HEK293 (cell line): ENCODE data around the gene FGL2.
"Not testable (repeated sequence)": the region's sequence is repeated elsewhere in the genome, so short reads cannot be mapped to it uniquely, and the experiment has no call there.

ENCODE experiments used
- KLF1 ChIP-seq: fragments of 450-650 bp; formaldehyde crosslinking; IDR thresholded peaks from 2 replicates; pipeline ENCODE4 v1.5.1; 2016; ENCODE audit warnings: missing biosample characterization, missing genetic modification characterization
- YY1 ChIP-seq: fragments of 450-650 bp; formaldehyde crosslinking; IDR thresholded peaks from 2 replicates; pipeline ENCODE4 v1.5.1; 2018; ENCODE audit warnings: missing biosample characterization, missing genetic modification characterization
- ZBTB21 ChIP-seq: fragments of 450-650 bp; formaldehyde crosslinking; IDR thresholded peaks from 2 replicates; pipeline ENCODE4 v1.5.1; 2017; ENCODE audit warnings: missing biosample characterization, missing genetic modification characterization
- ZEB2 ChIP-seq: fragments of 450-650 bp; formaldehyde crosslinking; IDR thresholded peaks from 2 replicates; pipeline ENCODE4 v1.5.1; 2016; ENCODE audit warnings: missing biosample characterization, missing genetic modification characterization
- ZNF37A ChIP-seq: fragments of 450-650 bp; IDR thresholded peaks from 2 replicates; pipeline ENCODE4 v1.5.1; 2018; ENCODE audit warnings: missing biosample characterization, missing genetic modification characterization
- ZNF701 ChIP-seq: fragments of 450-650 bp; formaldehyde crosslinking; IDR thresholded peaks from 2 replicates; pipeline ENCODE4 v1.5.1; 2016; ENCODE audit warnings: missing biosample characterization, missing genetic modification characterization
- ZNF707 ChIP-seq: fragments of 450-650 bp; formaldehyde crosslinking; IDR thresholded peaks from 2 replicates; pipeline ENCODE4 v1.5.1; 2016; ENCODE audit warnings: missing biosample characterization, missing genetic modification characterization
- ZSCAN30 ChIP-seq: fragments of 450-650 bp; IDR thresholded peaks from 2 replicates; pipeline ENCODE4 v1.5.1; 2018; ENCODE audit warnings: missing biosample characterization, mild to moderate bottlenecking, missing genetic modification characterization, moderate library complexity
- TF ChIP-seq, protein P1 (sequence below): fragments of 450-650 bp; formaldehyde crosslinking; IDR thresholded peaks from 2 replicates; pipeline ENCODE4 v1.5.1; 2016; ENCODE audit warnings: missing biosample characterization, missing genetic modification characterization
- TF ChIP-seq, protein P2 (sequence below): fragments of 450-650 bp; formaldehyde crosslinking; IDR thresholded peaks from 2 replicates; pipeline ENCODE4 v1.5.1; 2016; ENCODE audit warnings: missing biosample characterization, missing genetic modification characterization
- TF ChIP-seq, protein P3 (sequence below): fragments of 450-650 bp; formaldehyde crosslinking; IDR thresholded peaks from 2 replicates; pipeline ENCODE4 v1.5.1; 2016; ENCODE audit warnings: missing biosample characterization, missing genetic modification characterization, borderline replicate concordance
- TF ChIP-seq, protein P4 (sequence below): fragments of 450-650 bp; formaldehyde crosslinking; IDR thresholded peaks from 2 replicates; pipeline ENCODE4 v1.5.1; 2016; ENCODE audit warnings: missing biosample characterization, missing genetic modification characterization

DNA sequence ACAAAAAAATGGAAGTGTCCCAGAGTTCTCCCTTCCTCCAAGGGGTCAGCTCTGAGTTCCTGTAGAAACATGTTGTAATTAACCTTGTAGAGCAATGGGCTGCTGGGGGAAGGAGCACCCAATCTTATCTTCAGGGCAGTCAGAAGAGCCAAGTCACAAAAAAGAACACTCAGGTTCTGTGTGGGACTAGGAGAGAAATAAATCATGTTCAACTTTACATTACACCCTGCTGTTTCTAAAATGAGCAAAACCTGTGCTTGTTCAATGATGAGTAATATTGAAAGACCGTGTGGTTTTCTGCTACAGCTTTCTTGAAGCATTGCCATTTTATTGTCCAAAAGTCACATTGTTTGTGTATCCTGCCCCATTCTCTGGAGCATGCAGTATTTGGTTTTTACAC is 42.6 kb downstream of the FGL2 start:
- TF ChIP-seq, protein P1, sequence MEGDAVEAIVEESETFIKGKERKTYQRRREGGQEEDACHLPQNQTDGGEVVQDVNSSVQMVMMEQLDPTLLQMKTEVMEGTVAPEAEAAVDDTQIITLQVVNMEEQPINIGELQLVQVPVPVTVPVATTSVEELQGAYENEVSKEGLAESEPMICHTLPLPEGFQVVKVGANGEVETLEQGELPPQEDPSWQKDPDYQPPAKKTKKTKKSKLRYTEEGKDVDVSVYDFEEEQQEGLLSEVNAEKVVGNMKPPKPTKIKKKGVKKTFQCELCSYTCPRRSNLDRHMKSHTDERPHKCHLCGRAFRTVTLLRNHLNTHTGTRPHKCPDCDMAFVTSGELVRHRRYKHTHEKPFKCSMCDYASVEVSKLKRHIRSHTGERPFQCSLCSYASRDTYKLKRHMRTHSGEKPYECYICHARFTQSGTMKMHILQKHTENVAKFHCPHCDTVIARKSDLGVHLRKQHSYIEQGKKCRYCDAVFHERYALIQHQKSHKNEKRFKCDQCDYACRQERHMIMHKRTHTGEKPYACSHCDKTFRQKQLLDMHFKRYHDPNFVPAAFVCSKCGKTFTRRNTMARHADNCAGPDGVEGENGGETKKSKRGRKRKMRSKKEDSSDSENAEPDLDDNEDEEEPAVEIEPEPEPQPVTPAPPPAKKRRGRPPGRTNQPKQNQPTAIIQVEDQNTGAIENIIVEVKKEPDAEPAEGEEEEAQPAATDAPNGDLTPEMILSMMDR (tag by site-specific recombination), result not testable (repeated sequence)
- not testable (repeated sequence) for TF ChIP-seq ZEB2 (tag by site-specific recombination); ZNF37A (tag by site-specific recombination); KLF1 (tag by site-specific recombination); ZNF707 (tag by site-specific recombination); ZSCAN30; ZBTB21 (tag by site-specific recombination); ZNF701 (tag by site-specific recombination); YY1 (tag by site-specific recombination)
- TF ChIP-seq, protein P2, sequence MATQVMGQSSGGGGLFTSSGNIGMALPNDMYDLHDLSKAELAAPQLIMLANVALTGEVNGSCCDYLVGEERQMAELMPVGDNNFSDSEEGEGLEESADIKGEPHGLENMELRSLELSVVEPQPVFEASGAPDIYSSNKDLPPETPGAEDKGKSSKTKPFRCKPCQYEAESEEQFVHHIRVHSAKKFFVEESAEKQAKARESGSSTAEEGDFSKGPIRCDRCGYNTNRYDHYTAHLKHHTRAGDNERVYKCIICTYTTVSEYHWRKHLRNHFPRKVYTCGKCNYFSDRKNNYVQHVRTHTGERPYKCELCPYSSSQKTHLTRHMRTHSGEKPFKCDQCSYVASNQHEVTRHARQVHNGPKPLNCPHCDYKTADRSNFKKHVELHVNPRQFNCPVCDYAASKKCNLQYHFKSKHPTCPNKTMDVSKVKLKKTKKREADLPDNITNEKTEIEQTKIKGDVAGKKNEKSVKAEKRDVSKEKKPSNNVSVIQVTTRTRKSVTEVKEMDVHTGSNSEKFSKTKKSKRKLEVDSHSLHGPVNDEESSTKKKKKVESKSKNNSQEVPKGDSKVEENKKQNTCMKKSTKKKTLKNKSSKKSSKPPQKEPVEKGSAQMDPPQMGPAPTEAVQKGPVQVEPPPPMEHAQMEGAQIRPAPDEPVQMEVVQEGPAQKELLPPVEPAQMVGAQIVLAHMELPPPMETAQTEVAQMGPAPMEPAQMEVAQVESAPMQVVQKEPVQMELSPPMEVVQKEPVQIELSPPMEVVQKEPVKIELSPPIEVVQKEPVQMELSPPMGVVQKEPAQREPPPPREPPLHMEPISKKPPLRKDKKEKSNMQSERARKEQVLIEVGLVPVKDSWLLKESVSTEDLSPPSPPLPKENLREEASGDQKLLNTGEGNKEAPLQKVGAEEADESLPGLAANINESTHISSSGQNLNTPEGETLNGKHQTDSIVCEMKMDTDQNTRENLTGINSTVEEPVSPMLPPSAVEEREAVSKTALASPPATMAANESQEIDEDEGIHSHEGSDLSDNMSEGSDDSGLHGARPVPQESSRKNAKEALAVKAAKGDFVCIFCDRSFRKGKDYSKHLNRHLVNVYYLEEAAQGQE (tag by site-specific recombination), result not testable (repeated sequence)
- TF ChIP-seq, protein P3, sequence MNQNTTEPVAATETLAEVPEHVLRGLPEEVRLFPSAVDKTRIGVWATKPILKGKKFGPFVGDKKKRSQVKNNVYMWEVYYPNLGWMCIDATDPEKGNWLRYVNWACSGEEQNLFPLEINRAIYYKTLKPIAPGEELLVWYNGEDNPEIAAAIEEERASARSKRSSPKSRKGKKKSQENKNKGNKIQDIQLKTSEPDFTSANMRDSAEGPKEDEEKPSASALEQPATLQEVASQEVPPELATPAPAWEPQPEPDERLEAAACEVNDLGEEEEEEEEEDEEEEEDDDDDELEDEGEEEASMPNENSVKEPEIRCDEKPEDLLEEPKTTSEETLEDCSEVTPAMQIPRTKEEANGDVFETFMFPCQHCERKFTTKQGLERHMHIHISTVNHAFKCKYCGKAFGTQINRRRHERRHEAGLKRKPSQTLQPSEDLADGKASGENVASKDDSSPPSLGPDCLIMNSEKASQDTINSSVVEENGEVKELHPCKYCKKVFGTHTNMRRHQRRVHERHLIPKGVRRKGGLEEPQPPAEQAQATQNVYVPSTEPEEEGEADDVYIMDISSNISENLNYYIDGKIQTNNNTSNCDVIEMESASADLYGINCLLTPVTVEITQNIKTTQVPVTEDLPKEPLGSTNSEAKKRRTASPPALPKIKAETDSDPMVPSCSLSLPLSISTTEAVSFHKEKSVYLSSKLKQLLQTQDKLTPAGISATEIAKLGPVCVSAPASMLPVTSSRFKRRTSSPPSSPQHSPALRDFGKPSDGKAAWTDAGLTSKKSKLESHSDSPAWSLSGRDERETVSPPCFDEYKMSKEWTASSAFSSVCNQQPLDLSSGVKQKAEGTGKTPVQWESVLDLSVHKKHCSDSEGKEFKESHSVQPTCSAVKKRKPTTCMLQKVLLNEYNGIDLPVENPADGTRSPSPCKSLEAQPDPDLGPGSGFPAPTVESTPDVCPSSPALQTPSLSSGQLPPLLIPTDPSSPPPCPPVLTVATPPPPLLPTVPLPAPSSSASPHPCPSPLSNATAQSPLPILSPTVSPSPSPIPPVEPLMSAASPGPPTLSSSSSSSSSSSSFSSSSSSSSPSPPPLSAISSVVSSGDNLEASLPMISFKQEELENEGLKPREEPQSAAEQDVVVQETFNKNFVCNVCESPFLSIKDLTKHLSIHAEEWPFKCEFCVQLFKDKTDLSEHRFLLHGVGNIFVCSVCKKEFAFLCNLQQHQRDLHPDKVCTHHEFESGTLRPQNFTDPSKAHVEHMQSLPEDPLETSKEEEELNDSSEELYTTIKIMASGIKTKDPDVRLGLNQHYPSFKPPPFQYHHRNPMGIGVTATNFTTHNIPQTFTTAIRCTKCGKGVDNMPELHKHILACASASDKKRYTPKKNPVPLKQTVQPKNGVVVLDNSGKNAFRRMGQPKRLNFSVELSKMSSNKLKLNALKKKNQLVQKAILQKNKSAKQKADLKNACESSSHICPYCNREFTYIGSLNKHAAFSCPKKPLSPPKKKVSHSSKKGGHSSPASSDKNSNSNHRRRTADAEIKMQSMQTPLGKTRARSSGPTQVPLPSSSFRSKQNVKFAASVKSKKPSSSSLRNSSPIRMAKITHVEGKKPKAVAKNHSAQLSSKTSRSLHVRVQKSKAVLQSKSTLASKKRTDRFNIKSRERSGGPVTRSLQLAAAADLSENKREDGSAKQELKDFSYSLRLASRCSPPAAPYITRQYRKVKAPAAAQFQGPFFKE (tag by site-specific recombination), result not testable (repeated sequence)
- TF ChIP-seq, protein P4, sequence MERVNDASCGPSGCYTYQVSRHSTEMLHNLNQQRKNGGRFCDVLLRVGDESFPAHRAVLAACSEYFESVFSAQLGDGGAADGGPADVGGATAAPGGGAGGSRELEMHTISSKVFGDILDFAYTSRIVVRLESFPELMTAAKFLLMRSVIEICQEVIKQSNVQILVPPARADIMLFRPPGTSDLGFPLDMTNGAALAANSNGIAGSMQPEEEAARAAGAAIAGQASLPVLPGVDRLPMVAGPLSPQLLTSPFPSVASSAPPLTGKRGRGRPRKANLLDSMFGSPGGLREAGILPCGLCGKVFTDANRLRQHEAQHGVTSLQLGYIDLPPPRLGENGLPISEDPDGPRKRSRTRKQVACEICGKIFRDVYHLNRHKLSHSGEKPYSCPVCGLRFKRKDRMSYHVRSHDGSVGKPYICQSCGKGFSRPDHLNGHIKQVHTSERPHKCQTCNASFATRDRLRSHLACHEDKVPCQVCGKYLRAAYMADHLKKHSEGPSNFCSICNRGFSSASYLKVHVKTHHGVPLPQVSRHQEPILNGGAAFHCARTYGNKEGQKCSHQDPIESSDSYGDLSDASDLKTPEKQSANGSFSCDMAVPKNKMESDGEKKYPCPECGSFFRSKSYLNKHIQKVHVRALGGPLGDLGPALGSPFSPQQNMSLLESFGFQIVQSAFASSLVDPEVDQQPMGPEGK (tag by site-specific recombination), result not testable (repeated sequence)
